Measurements from ENCODE around the gene APOL6.

The APOL6 gene

GRCh38 chr22:35711336-35711735 lies 63.1 kb downstream of the APOL6 start:
- FAIRE-seq (no peak), DNase-seq (ENCODE audit: insufficient read length, low spot score) (no peak)

GRCh38 chr22:35712672-35713071 lies 64.4 kb downstream of the APOL6 start:
- FAIRE-seq (no peak), DNase-seq (ENCODE audit: insufficient read length, low spot score) (no peak)

DNA sequence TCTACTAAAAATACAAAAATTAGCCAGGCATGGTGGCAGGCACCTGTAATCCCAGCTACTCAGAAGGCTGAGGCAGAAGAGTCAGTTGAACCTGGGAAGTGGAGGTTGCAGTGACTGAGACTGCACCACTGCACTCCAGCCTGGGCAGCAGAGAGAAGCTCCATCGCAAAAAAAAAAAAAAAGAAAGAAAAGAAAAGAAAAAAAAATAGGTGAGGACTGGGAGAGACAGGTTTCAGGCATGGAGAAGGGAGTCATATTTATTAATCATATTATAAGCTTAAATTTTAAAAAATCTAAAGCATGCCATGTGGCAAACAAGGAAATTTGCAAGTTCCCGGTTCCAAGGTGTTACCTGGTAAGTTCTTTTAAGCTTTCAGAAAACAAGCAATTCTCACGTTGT lies 69.3 kb downstream of the APOL6 start, which contains the start of gene APOL5:
TSS of gene APOL5 (plus strand) at position 301 of the 400 bp plus-strand sequence. CDS start at position 301, 0 bp downstream.
- no peak for DNase-seq (ENCODE audit: insufficient read length, low spot score)
- no peak for FAIRE-seq

All from HTR-8/SVneo (cell line).